SK-N-SH (cell line): ENCODE data around the gene STARD13. TPM values are rescaled to one million over a fixed set of nuclear protein-coding genes. Genes with fewer than 3 reads are reported as not detected.
A peak's percentile ranks its signal among the peaks of the same experiment; 100 is the strongest.

Source experiments
- CHD2 ChIP-seq: fragments of 150-350 bp; IDR thresholded peaks from 2 replicates; pipeline ENCODE4 v1.6.1; 2018; ENCODE audit warnings: low read length; ENCODE audit not compliant: partially characterized antibody
- ELF1 ChIP-seq: IDR thresholded peaks from 2 replicates; pipeline ENCODE4 v1.4.0; 2012
- FOXJ3 ChIP-seq: sonication (generic); formaldehyde crosslinking; IDR thresholded peaks from 2 replicates; pipeline ENCODE4 v1.5.1; 2020; ENCODE audit warnings: mild to moderate bottlenecking, missing genetic modification reagents
- GATA2 ChIP-seq: sonication (generic); formaldehyde crosslinking; IDR thresholded peaks from 2 replicates; pipeline ENCODE4 v1.5.0; 2020; ENCODE audit warnings: mild to moderate bottlenecking, missing genetic modification reagents
- IRF3 ChIP-seq: fragments of 150-350 bp; IDR thresholded peaks from 2 replicates; pipeline ENCODE4 v1.6.1; 2016; ENCODE audit warnings: mild to moderate bottlenecking, low read depth, low read length
- JUND ChIP-seq: IDR thresholded peaks from 2 replicates; pipeline ENCODE4 v1.4.0; 2012
- MEF2A ChIP-seq: IDR thresholded peaks from 2 replicates; pipeline ENCODE4 v1.4.0; 2012; ENCODE audit warnings: low read depth, borderline replicate concordance
- MXI1 ChIP-seq: IDR thresholded peaks from 2 replicates; pipeline ENCODE4 v1.6.1; 2012; ENCODE audit warnings: mild to moderate bottlenecking, low read depth, low read length, improper control_type of control experiment
- NFIC ChIP-seq: IDR thresholded peaks from 2 replicates; pipeline ENCODE4 v1.4.0; 2012; ENCODE audit warnings: borderline replicate concordance
- NRF1 ChIP-seq: IDR thresholded peaks from 2 replicates; pipeline ENCODE4 v1.6.1; 2012; ENCODE audit warnings: low read depth, mild to moderate bottlenecking, low read length
- PBX3 ChIP-seq: IDR thresholded peaks from 2 replicates; pipeline ENCODE4; 2012
- POLR2AphosphoS5 ChIP-seq: IDR thresholded peaks from 2 replicates; pipeline ENCODE4 v1.6.1; 2012; ENCODE audit warnings: low read depth, low read length
- RAD21 ChIP-seq: IDR thresholded peaks from 2 replicates; pipeline ENCODE4 v1.6.1; 2012; ENCODE audit warnings: mild to moderate bottlenecking, low read length
- RCOR1 ChIP-seq: fragments of 150-350 bp; IDR thresholded peaks from 2 replicates; pipeline ENCODE4 v1.6.1; 2017; ENCODE audit warnings: antibody characterized with exemption, low read length
- RFX5 ChIP-seq: IDR thresholded peaks from 2 replicates; pipeline ENCODE4 v1.6.1; 2012; ENCODE audit warnings: mild to moderate bottlenecking, improper control_type of control experiment, low read length
- RXRA ChIP-seq: IDR thresholded peaks from 2 replicates; pipeline ENCODE4 v1.4.0; 2012; ENCODE audit warnings: low read depth, mild to moderate bottlenecking, borderline replicate concordance
- SIN3A ChIP-seq: IDR thresholded peaks from 2 replicates; pipeline ENCODE4 v1.6.1; 2012; ENCODE audit warnings: low read depth, mild to moderate bottlenecking, low read length, moderate library complexity, borderline replicate concordance
- SMC3 ChIP-seq: IDR thresholded peaks from 2 replicates; pipeline ENCODE4 v1.6.1; 2012; ENCODE audit warnings: low read depth, low read length, improper control_type of control experiment
- TCF12 ChIP-seq: IDR thresholded peaks from 2 replicates; pipeline ENCODE4 v1.4.0; 2012
- TEAD4 ChIP-seq: IDR thresholded peaks from 2 replicates; pipeline ENCODE4 v1.4.0; 2012; ENCODE audit warnings: mild to moderate bottlenecking, borderline replicate concordance; ENCODE audit not compliant: insufficient read depth
- YY1 ChIP-seq: IDR thresholded peaks from 2 replicates; pipeline ENCODE4 v1.4.0; 2012; ENCODE audit warnings: low read depth, mild to moderate bottlenecking
- polyA plus RNA-seq, 3 experiments: library from polyadenylated mRNA; depleted of rRNA; stranded (reverse); fragments of >200 nt; gene quantifications; 2 replicates each; pipeline ENCODE4 v1.2.3, GENCODE V29; 2012
- TF ChIP-seq, protein P1 (sequence below): IDR thresholded peaks from 2 replicates; pipeline ENCODE4 v1.4.0; 2012; ENCODE audit warnings: low read depth, borderline replicate concordance

Gene STARD13
- polyA plus RNA-seq, 1 of the 3 experiments (the other 2 are of a cell fraction): 5.7 TPM

DNA sequence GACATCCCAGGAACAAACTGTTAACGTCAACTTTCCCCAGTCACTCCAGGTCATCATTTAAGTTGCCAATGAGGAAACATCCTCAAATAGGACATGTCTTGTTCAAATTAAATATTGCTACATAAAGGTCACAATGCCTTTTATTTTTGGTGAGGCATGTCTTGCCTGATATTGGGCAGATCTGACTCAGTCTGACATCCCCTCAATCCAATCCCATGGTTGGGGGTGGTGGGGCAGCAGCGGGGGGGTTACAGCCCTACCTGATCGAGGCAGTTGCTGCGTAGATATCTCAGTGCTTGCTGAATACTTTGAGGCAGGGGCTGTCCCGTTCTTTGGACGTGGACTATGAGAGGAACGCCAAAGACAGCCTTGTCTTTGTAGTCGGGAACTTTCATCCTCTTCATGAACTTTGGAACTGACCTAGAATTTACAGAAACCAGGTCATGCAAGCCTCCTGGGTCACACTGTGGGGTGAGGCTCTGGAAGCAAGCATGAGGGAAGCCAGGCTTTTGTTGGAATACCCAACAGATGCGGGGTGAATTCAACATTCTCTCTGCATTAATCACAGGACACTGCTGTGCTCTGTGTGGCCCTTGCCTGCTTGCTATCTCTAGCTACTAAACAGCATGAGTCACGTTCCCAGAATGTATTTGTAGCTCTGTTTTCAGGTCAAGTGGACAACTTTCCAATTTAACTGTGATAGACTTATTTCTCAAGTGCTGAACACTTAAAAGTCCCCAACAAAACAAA lies 159.6 kb downstream of the STARD13 start (continued):
- TF ChIP-seq, protein P1, sequence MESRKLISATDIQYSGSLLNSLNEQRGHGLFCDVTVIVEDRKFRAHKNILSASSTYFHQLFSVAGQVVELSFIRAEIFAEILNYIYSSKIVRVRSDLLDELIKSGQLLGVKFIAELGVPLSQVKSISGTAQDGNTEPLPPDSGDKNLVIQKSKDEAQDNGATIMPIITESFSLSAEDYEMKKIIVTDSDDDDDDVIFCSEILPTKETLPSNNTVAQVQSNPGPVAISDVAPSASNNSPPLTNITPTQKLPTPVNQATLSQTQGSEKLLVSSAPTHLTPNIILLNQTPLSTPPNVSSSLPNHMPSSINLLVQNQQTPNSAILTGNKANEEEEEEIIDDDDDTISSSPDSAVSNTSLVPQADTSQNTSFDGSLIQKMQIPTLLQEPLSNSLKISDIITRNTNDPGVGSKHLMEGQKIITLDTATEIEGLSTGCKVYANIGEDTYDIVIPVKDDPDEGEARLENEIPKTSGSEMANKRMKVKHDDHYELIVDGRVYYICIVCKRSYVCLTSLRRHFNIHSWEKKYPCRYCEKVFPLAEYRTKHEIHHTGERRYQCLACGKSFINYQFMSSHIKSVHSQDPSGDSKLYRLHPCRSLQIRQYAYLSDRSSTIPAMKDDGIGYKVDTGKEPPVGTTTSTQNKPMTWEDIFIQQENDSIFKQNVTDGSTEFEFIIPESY: 0 out of 2 replicates have a peak, but pooled peaks have one; percentile 27
- no peak for TF ChIP-seq GATA2 (CRISPR knock-in tag)
- no peak for TF ChIP-seq RCOR1
- TF ChIP-seq CHD2: no peak
- no peak for TF ChIP-seq NRF1
- TF ChIP-seq MEF2A: peak; percentile 88
- TF ChIP-seq RAD21: peak; percentile 2; the same call in 1 of the 2 replicates
- no peak for TF ChIP-seq IRF3
- TF ChIP-seq JUND: peak; percentile 98
- TF ChIP-seq ELF1: no peak
- TF ChIP-seq SMC3: no peak
- TF ChIP-seq YY1: no peak
- peak; percentile 82; the same call in 1 of the 2 replicates for TF ChIP-seq SIN3A
- peak; percentile 96 for TF ChIP-seq TCF12
- TF ChIP-seq FOXJ3: no peak
- TF ChIP-seq NFIC: peak; percentile 76
- peak; percentile 77; the same call in 1 of the 2 replicates for TF ChIP-seq POLR2AphosphoS5
- no peak for TF ChIP-seq MXI1
- peak; percentile 91 for TF ChIP-seq TEAD4
- TF ChIP-seq RXRA: peak; percentile 99
- no peak for TF ChIP-seq RFX5
- peak; percentile 75 for TF ChIP-seq PBX3
